ENCODE measurements around the gene STK11. TPM values are rescaled to one million over a fixed set of nuclear protein-coding genes. Genes with fewer than 3 reads are reported as not detected.

The STK11 gene
- total and polyA plus RNA-seq, 2 of the 4 experiments (the other 2 are of a cell fraction), result 39.3 to 42.8 TPM

DNA sequence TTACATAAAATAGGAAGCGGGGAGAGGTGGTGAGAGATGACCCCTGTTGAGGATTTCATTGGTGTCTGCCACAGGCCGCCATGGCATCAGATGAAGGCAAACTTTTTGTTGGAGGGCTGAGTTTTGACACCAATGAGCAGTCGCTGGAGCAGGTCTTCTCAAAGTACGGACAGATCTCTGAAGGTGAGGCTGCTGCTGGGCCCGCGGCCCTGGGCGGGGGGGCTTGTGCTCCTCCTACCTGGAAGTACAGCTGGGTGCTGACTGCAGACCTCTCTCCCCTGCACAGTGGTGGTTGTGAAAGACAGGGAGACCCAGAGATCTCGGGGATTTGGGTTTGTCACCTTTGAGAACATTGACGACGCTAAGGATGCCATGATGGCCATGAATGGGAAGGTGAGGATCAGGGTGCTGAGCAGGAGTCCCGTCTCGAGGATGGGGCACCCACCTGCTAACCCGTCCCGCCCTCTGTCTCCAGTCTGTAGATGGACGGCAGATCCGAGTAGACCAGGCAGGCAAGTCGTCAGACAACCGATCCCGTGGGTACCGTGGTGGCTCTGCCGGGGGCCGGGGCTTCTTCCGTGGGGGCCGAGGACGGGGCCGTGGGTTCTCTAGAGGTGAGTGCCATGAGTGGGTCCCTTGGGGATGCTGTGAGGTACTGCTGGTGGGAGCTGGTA is 65.4 kb downstream of the STK11 start:
- peak overlapping the region; percentile 99; the same call in 1 of the 2 replicates for H3K4ac ChIP-seq (ENCODE audit: low read depth, low read length)
- POLR2A ChIA-PET (ENCODE audit: unreplicated experiment), result no interaction called here
- no peak overlapping the region for H3K56ac ChIP-seq (ENCODE audit: extremely low read depth, insufficient read depth, low read length)
- peaks cover 16 to 61% of the 10 kb centered on the region in 2 experiments; a peak in 3 of 4 replicates for H3K79me1 ChIP-seq (ENCODE audit: low read depth in 1 of 2, low read length in 2 of 2)
- H3K4me2 ChIP-seq (ENCODE audit: low read depth, low read length), result peak overlapping the region; percentile 86; the same call in 1 of the 2 replicates
- H3K14ac ChIP-seq (replicated peaks; ENCODE audit: low read depth, low read length), result peak overlapping the region; percentile 22; the same call in 1 of the 2 replicates
- intact Hi-C loops (cut with micrococcal nuclease), result no loop called here
- H3K4me3 ChIP-seq (ENCODE audit: insufficient read depth, low read depth, low read length), result no peak overlapping the region
- no peaks in the 10 kb centered on the region for H3K27me3 ChIP-seq (ENCODE audit: control insufficient read depth, insufficient read depth, low read length)
- no CpG with 5 or more reads among the region's 26 CpGs for WGBS, 2 experiments (ENCODE audit: extremely low coverage in 2 of 2, insufficient read length in 1 of 2)
- peaks cover 75% of the 10 kb centered on the region for H4K20me1 ChIP-seq (ENCODE audit: insufficient read depth, low read length)
- CTCF ChIA-PET, result interaction anchor here (0.7 kb wide), 2 partner anchors 26 to 50 kb away, joined by 3 read pairs; no protein-coding TSS in a partner anchor
- peak overlapping the region; percentile 8; the same call in 1 of the 2 replicates for H3K27ac ChIP-seq (ENCODE audit: insufficient read depth, low read length)
- H2AK5ac ChIP-seq (ENCODE audit: low read depth, low read length), result peak overlapping the region; percentile 13; the same call in 1 of the 2 replicates
- no peak overlapping the region for H2BK15ac ChIP-seq (ENCODE audit: low read depth, low read length)
- H4K8ac ChIP-seq (ENCODE audit: low read depth in 2 of 2, low read length in 2 of 2), result peak overlapping the region in 1 of 2 experiments; percentile 2; a peak in 1 of 4 replicates
- peak overlapping the region; percentile 80 for H3K9ac ChIP-seq (ENCODE audit: low read depth, low read length)
- H2BK20ac ChIP-seq (ENCODE audit: low read depth, low read length), result no peak overlapping the region
- TF ChIP-seq POLR2A (IDR thresholded peaks at IDR 0.05; ENCODE audit: low read depth, low read length) (peak; percentile 10; the same call in 1 of the 2 replicates), SMC3 (IDR thresholded peaks at IDR 0.05; ENCODE audit: low read depth, low read length) (no peak)
- no peaks in the 10 kb centered on the region; the same call in 1 of the 2 replicates for H3K9me1 ChIP-seq (ENCODE audit: insufficient read depth, low read length)
- H2AK9ac ChIP-seq (replicated peaks; ENCODE audit: low read depth, low read length, poor library complexity), result peak overlapping the region; percentile 47
- no peaks in the 10 kb centered on the region for H3K9me3 ChIP-seq (ENCODE audit: control insufficient read depth, insufficient read depth, low read length)
- H2AFZ ChIP-seq (replicated peaks; ENCODE audit: low read length, poor library complexity), result no peak overlapping the region
- DNase-seq (no peak), ATAC-seq (ENCODE audit: low read depth) (no peak)
- H3K18ac ChIP-seq (ENCODE audit: low read depth, low read length), result no peak overlapping the region
- no peak overlapping the region for H2BK5ac ChIP-seq (ENCODE audit: low read depth, low read length, poor library complexity, severe bottlenecking)
- peaks cover 37% of the 10 kb centered on the region for H3K4me1 ChIP-seq (ENCODE audit: control insufficient read depth, insufficient read depth, low read length)
- dilution Hi-C loops (cut with HindIII; ENCODE audit: low sequenced_read_pairs, unreplicated experiment), result no loop called here
- peak overlapping the region; percentile 62; the same call in 1 of the 2 replicates for H3K23ac ChIP-seq (ENCODE audit: low read depth, low read length)
- peaks cover 44% of the 10 kb centered on the region for H3K36me3 ChIP-seq (ENCODE audit: control insufficient read depth, insufficient read depth, low read length)
- no peak overlapping the region for H4K5ac ChIP-seq (ENCODE audit: low read depth, low read length)
- in situ Hi-C loops (cut with MboI; ENCODE audit: low sequenced_read_pairs), result no loop called here
- BruUV-seq (replicated peaks), result no TSS peak
- no peak overlapping the region for H2BK120ac ChIP-seq (ENCODE audit: low read depth, low read length)
- H4K91ac ChIP-seq (ENCODE audit: insufficient read depth, low read depth, low read length), result no peak overlapping the region

All from IMR-90 (cell line).